Thyroid gland (tissue), 4 donors: Measurements from ENCODE around the gene FYN. TPM values are rescaled to one million over a fixed set of nuclear protein-coding genes. Genes with fewer than 3 reads are reported as not detected.
A peak's percentile ranks its signal among the peaks of the same experiment; 100 is the strongest.

Source experiments
- DNase-seq, 2 donors: peaks; one replicate each; pipeline ENCODE4 v3.0.0-alpha.2; 2019
- H3K27ac ChIP-seq, 3 donors: fragments of 200-600 bp; sonication (generic); 1 replicate in 2 of 3; 2 replicates in 1 of 3; pipeline ENCODE4 v1.5.1; 2016 to 2019; ENCODE audit warnings: mild to moderate bottlenecking in 1 of 3, moderate library complexity in 1 of 3
- H3K27me3 ChIP-seq: fragments of 200-600 bp; sonication (generic); one replicate; pipeline ENCODE4 v1.5.1; 2019
- H3K36me3 ChIP-seq, 2 donors: fragments of 200-600 bp; sonication (generic); one replicate each; pipeline ENCODE4 v1.5.1; 2016 to 2019
- H3K4me1 ChIP-seq, 2 donors: fragments of 200-600 bp; sonication (generic); one replicate each; pipeline ENCODE4 v1.5.1; 2017 to 2019
- H3K4me3 ChIP-seq, 3 donors: fragments of 200-600 bp; sonication (generic); replicated peaks in 1 of 3; 1 replicate in 2 of 3; 2 replicates in 1 of 3; pipeline ENCODE4 v1.5.1; 2016; ENCODE audit warnings: mild to moderate bottlenecking in 1 of 3
- H3K9me3 ChIP-seq: fragments of 200-600 bp; sonication (generic); one replicate; pipeline ENCODE4 v1.5.1; 2017
- POLR2A ChIP-seq, 2 donors: fragments of 450-650 bp; IDR thresholded peaks; one replicate each; pipeline ENCODE4 v1.6.1; 2017; ENCODE audit warnings: antibody characterized with exemption in 2 of 2, mild to moderate bottlenecking in 2 of 2, moderate library complexity in 1 of 2
- WGBS, 2 donors: methylation state at CpG; one replicate each; pipeline ENCODE4 v1.1.5; 2017; 5-methylcytosine and 5-hydroxymethylcytosine counted together
- intact Hi-C: fragments of 100-400 bp; cut with DNase I; formaldehyde crosslinking; loops from one replicate; pipeline ENCODE4 v1.15.1; 2023
- total RNA-seq, 4 donors: library from RNA; depleted of rRNA; stranded (reverse); fragments of >200 nt; gene quantifications; one replicate each; pipeline ENCODE4 v1.2.3, GENCODE V29; 2016
- TF ChIP-seq, protein P1 (sequence below), 6 experiments: fragments of 200-600 bp in 3 of 6; fragments of 450-650 bp in 3 of 6; sonication (generic) in 3 of 6; IDR thresholded peaks; one replicate each; pipeline ENCODE4 v1.5.1; 2016 to 2019; ENCODE audit warnings: antibody characterized with exemption in 6 of 6, mild to moderate bottlenecking in 2 of 6, inconsistent platforms in 1 of 6, moderate library complexity in 1 of 6

FYN gene
- total RNA-seq, 4 donors from 2014 or later, result 67.0 to 206 (median 95.9) TPM

GRCh38 chr6:111741177-111741952, 131.9 kb downstream of the FYN start:
- intact Hi-C loops, result no loop called here
- H3K4me1 ChIP-seq, result peaks cover 0 to 48% of the 10 kb centered on the region in 2 donors
- WGBS, 2 donors, result 89 to 91% methylated on average over 5 of the region's 5 CpGs

GRCh38 chr6:111740506-111740905, 132.7 kb downstream of the FYN start:
- Histone ChIP-seq H3K4me3 (no peak overlapping the region), H3K9me3 (no peaks in the 10 kb centered on the region), H3K27me3 (no peaks in the 10 kb centered on the region), H3K36me3 (no peaks in the 10 kb centered on the region), H3K4me1 (peaks cover 0 to 51% of the 10 kb centered on the region in 2 donors), H3K27ac (no peak overlapping the region)
- TF ChIP-seq POLR2A (IDR thresholded peaks at IDR 0.05), result no peak
- TF ChIP-seq, protein P1, sequence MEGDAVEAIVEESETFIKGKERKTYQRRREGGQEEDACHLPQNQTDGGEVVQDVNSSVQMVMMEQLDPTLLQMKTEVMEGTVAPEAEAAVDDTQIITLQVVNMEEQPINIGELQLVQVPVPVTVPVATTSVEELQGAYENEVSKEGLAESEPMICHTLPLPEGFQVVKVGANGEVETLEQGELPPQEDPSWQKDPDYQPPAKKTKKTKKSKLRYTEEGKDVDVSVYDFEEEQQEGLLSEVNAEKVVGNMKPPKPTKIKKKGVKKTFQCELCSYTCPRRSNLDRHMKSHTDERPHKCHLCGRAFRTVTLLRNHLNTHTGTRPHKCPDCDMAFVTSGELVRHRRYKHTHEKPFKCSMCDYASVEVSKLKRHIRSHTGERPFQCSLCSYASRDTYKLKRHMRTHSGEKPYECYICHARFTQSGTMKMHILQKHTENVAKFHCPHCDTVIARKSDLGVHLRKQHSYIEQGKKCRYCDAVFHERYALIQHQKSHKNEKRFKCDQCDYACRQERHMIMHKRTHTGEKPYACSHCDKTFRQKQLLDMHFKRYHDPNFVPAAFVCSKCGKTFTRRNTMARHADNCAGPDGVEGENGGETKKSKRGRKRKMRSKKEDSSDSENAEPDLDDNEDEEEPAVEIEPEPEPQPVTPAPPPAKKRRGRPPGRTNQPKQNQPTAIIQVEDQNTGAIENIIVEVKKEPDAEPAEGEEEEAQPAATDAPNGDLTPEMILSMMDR (IDR thresholded peaks at IDR 0.05), result no peak
- WGBS, 2 donors, result 96 to 97% methylated on average over 1 of the region's 1 CpG
- intact Hi-C loops, result no loop called here
- DNase-seq, result no peak

More at GRCh38 chr6:111741177-111741952, 131.9 kb downstream of the FYN start:
- DNase-seq, result no peak
- Histone ChIP-seq H3K27me3 (no peaks in the 10 kb centered on the region), H3K9me3 (no peaks in the 10 kb centered on the region), H3K4me3 (no peak overlapping the region), H3K27ac (no peak overlapping the region), H3K36me3 (no peaks in the 10 kb centered on the region)
- TF ChIP-seq, protein P1 (IDR thresholded peaks at IDR 0.05), result no peak
- TF ChIP-seq POLR2A (IDR thresholded peaks at IDR 0.05), result no peak

GRCh38 chr6:111739257-111739696, 134.0 kb downstream of the FYN start:
- peak in 1 of 2 donors; percentile 14 for DNase-seq
- Histone ChIP-seq H3K27me3 (no peaks in the 10 kb centered on the region), H3K4me1 (peaks cover 0 to 41% of the 10 kb centered on the region in 2 donors), H3K4me3 (no peak overlapping the region), H3K27ac (no peak overlapping the region), H3K9me3 (no peaks in the 10 kb centered on the region), H3K36me3 (no peaks in the 10 kb centered on the region)
- intact Hi-C loops, result no loop called here
- WGBS, 2 donors, result 79% methylated on average over 4 of the region's 4 CpGs
- no peak for TF ChIP-seq POLR2A (IDR thresholded peaks at IDR 0.05)
- TF ChIP-seq, protein P1 (IDR thresholded peaks at IDR 0.05), result no peak

DNA sequence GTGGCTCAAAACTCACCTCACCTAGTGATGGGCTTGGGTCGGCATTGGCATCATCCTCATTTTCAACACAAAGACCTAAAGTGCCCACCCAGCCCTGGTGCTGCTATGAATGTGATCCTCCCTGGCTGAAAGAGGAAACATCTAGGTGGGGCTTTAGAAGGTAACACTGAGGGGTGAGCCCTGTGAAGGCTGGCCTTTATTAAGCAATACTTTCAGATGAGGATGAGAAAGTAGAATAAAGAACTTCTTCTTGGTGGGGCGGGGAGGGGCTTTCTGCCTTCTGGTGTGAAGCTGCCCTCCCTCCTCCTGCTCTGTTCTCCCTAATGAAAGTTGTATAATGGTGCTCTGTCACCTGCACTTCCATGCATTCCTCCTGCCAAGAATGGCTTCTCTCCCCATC, 134.6 kb downstream of the FYN start:
- TF ChIP-seq POLR2A (IDR thresholded peaks at IDR 0.05), result no peak
- TF ChIP-seq, protein P1 (IDR thresholded peaks at IDR 0.05), result no peak
- peaks cover 0 to 38% of the 10 kb centered on the region in 2 donors for H3K4me1 ChIP-seq
- no peaks in the 10 kb centered on the region for H3K27me3 ChIP-seq
- no peak overlapping the region for H3K4me3 ChIP-seq
- no peaks in the 10 kb centered on the region for H3K9me3 ChIP-seq
- WGBS, 2 donors, result 86 to 89% methylated on average over 2 of the region's 2 CpGs
- H3K36me3 ChIP-seq, result no peaks in the 10 kb centered on the region
- H3K27ac ChIP-seq, result no peak overlapping the region
- DNase-seq, result no peak
- intact Hi-C loops, result no loop called here

- no peak for DNase-seq
- intact Hi-C loops, result no loop called here
- no peaks in the 10 kb centered on the region for H3K27me3 ChIP-seq
- peaks cover 0 to 38% of the 10 kb centered on the region in 2 donors for H3K4me1 ChIP-seq
- no peak overlapping the region for H3K4me3 ChIP-seq
- no peaks in the 10 kb centered on the region for H3K36me3 ChIP-seq
- WGBS, 2 donors, result 94 to 96% methylated on average over 3 of the region's 3 CpGs
- H3K27ac ChIP-seq, result no peak overlapping the region
- no peaks in the 10 kb centered on the region for H3K9me3 ChIP-seq
- TF ChIP-seq, protein P1 (IDR thresholded peaks at IDR 0.05), result no peak
- no peak for TF ChIP-seq POLR2A (IDR thresholded peaks at IDR 0.05)
Measured at GRCh38 chr6:111738156-111738555, 135.1 kb downstream of the FYN start.
